IPS DF 4.7 (cell line): Measurements from ENCODE around the gene LRRC25.

Experiments used
- DNase-seq: peaks from one replicate; pipeline ENCODE4 v3.0.0-alpha.2; 2013; ENCODE audit warnings: low spot score; ENCODE audit errors: extremely low read depth

LRRC25 gene

DNA sequence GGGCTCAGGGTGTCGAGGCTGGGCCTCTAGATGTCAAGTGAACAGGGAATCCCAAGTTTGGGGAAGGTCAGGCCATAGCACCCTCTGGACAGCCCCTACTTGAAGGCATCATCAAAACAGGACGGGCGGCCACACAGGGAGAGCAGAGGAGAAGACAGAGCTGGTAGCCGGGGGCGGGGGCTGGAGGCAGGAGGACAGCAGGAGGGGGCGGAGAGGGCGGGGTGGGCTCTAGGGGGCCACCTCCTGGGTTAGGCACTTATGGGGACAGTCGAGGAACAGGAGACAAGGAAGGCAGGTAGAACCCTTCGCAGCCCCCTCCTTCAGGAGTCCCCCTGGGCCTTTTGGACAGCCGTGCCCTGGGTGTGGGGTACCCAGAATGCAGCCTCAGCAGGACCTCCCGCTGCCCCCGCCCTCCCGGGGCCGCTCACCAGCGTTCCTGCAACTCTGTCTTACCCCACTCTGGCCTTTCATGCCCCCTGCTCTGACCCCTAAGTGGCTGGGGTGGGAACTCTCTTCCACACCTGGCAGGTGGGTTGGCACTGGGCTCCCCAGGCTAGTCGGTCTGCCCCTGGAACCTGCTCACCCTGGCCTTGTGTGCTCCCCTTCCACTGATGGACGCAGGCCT lies 27.6 kb upstream of the LRRC25 start:
- DNase-seq = no peak

DNA sequence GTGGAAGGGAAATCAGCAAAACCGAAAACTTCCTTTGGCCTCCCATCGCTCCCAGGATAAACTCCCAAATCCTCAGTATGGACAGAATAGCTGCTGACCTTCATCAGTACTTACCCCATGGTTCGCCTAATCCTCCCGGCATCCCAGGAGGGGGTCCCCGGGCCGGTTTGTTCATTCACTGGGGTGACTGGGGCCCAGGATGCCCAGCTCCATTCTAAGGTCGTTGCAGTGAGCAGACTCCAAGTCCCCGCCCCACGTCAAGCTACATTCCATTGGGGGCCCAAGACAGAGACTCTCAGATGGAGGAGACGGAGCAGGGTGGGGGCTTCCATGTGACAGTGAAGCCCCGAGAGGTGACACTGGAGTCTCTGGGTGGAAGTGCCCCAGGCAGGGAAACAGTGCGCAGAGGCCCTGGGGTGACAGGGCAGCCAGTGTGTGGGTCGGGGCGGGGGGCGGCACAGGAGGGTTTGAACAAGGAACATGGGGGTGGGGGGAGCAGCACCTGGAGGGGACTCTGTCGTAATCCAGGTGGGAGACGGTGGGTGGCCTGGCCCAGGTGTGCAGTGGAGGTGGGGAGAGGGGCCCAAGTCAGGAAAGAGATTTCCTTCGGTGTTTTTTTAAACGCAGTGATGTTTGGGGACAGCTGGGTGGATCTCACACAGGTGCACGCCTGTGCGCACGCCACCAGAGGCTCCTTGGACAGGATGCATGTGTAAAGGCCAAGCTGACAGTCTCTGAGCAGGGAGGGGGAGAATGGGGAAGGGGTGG lies 26.9 kb upstream of the LRRC25 start:
- DNase-seq = no peak

DNA sequence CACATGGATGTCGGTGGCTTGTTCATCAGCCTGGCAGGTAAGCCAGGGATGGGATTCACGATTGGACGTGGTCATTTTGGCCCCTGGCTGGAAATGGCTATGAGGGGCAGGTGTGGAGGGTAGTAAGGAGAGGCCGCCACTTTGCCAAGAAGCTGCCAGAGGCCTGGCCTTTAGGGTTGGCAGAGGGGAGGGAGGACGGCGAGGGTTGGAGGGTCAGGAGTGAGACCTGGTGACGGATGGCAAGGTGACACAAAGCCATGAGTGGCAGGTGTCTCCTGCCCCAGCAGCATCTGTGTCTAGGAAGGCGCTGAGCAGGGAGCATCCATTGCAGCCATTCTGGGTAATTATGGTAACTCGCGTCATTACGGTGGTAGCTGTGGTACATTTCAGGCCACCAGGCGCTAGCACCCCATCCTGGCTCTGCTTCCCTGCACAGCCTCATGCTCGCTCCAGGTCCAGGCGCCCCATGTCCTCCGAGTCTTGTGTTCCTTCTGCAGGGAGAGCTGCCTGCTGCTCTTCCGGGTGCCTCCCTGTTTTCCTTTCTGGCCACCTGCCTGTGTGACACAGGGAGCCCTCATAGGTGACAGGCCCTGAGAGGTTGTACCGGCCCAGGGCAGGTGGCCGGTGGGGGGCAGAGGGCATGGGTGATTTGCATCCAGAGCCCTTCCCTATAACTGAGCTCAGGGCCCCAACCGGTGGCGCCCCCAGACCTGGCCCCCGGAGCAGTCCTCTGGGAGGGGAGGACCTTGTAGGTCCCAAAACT lies 26.0 kb upstream of the LRRC25 start:
- DNase-seq = no peak

DNA sequence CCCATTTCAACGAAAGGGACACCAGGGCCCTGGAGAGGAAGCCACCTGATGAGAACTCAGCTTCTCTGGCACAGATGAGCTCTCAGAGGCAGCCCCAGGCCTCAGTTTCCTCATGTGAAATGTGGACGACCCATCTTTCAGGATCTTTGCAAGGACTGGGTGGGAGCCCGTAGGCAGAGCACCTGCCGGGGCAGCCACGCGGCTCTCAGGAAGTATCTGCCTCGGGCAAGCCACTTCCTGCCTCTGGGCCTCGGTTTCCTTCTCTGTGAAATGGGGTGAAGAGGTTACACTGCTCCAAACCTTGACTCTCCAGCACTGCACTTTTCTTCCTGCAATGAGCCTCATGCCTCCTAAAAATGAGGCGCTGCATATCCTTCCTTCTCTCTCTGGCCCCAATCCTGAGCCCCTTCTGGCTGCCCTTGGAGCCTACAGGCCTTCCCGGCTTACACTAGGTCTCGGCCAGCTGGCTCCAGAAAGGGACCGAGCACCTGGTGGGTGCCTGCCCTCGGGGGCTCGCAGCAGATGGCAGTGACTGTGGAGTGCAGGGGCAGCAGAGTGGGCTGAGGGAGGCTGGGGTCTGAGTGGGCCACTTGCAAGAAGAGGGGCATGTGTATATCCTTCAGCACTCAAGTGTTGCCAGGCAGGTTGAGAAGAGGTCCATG lies 25.2 kb upstream of the LRRC25 start:
- DNase-seq = no peak

DNA sequence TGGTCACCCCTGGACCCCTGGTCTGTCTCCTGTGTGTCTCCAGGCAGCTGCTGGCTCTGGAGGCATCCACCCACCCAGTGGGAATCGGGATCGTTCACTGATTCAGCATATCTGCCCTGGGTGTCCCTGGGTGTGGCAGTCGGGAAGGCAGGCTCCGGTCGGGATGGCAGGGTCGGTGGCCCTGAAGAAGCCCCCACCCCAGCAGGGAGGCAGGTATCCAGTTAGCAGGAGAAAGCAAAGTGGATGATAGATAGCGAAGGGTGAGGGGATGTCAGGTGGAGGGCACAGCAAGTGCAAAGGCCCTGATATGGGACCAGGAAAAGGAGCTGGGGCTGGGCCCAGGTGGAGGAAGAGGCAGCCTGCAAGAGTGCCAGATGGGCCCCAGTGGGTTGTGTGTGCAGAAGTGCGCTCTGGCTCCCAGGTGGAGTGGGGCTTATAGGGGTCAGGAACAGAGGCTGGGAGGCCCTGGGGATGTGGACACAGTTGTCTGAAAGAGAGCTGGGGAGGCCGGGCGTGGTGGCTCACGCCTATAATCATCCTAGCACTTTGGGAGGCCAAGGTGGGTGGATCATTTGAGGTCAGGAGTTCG lies 24.0 kb upstream of the LRRC25 start:
- no peak for DNase-seq

DNA sequence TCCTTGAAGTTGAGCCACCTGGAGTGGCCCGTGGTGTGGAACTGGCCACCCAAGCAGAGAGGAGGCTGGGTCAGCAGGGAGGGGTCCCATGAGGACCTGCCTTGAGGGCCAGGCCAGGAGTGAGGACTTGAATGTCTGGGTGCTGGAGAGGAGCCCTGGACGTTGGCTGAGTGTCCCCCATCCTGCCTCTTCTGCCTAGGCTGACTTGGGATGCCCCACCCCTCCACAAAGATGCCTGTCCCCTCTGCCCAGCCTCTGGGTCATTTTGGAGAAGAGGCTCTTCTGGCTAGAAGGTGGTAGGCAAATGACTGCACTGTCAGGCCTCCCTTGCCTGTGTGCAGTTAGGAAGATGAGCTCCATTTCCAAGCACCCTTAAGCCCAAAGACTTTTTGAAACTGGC lies 23.5 kb upstream of the LRRC25 start:
- DNase-seq = no peak

DNA sequence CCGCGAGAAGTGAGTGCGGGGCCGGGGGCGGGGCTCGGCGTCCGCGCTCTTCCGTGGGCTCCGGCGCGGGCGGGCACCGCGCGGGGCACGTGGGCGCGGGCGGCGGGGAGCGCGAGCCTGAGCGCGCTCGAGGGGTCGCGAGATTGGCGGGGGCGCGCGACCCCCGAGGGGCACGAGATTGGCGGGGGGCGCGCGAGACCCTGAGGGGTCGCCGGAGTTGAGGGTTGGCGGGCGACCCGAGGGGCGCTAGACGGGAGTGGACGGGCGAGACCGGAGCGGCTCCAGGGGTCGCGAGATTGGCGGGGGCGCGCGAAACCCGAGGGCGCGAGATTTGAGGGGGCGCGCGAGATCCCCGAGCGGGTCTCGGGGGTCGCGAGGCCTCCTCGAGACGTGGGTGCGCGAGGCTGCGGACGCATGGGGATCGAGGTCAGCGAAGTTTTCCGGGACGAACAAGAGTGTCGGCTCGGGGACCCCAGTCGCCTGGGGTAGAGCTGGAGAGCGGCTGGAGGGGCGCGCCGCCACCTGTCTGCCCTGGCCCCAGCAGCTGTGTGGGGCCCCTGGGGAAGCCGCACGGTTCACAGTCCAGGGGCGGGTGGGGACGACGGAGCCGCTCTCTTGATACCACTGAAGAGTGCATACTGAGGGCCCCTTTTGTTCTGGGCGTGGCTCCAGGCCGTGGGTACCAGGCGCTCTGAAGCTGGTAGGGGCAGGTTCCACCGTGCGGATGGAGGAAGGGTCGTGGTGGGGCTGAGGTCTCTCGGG lies 22.5 kb upstream of the LRRC25 start:
- DNase-seq = no peak

DNA sequence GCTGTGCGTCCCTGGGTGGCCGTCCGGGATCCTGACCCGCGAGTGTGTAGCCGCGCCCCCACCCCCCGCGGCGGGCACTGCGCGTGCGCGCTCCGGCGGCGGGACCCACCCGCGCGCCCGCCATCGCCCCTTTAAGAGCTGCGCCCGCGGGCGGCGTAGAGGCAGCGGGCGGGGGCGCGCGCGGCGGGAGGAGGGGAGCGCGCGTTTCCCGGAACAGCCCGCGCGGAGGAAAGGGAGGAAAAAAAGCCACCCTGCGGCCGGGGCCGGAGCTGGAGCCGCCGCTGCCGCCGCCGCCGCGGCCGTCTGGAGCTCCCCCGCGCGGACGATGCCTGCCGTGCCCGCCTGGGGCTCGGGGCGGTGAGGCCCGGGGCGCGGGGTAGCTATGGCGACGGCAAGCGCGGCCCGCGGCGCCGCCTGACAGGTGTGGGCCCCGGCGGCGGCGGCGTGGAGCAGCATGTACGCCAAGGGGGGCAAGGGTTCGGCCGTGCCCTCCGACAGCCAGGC lies 21.8 kb upstream of the LRRC25 start, which contains the start of gene SSBP4:
TSS of gene SSBP4 (plus strand) at position 204 of the 504 bp plus-strand sequence. CDS start at position 455, 251 bp downstream.
- DNase-seq = no peak

DNA sequence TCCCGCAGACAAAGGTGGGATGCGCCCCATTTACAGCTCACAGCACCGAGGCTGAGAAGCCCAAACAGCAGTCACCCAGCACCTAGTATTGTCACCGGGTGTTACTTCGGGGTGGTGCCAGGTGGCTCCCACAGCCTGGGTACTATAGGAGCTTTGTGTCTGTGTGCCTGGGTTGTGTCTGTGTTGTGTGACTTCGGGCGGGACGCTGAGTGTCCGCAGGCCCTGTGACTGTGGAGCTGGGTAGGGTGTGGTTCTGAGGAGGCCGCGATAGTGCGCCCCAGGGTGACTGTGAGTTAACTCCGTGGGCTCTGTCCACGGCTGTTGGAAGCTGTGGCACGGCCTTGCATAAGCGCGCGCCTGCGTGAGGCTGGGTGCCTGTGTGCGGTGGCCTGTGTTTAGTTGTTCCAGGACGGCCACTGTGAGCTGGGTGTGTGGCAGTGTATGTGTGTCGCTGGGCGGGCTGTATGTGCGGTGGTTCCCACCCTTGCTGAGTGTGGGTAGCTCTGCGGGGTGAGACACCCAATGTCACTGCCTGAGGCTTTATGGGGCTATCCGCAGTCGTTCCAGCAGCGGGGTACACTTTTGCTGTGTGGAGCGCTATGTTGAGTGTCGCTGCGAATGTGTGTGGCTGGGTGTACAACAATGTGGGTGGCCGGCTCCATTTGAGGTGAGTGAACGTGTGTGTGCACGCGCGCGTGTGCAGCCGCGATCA lies 21.2 kb upstream of the LRRC25 start:
- no peak for DNase-seq

DNA sequence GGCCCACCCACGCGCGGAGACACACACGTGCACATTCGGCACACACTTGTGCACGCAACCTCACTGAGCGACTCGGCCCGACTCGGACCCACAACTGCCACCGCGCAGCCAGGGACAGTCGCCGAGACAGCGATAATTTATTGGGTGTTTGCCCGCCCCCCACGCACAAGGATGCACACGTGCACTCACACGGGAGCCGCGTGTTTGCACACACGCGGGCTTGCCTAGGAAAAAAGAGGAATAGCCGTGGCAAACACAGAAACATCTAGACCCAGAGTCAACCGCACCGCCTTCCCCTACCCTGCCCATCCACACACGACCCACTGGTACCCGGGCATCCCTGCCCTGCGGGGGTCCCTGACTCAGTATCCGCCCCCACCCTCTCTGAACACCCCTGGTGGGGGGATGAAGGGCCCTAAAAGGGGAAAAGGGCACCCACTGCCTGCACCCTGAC lies 20.6 kb upstream of the LRRC25 start:
- no peak for DNase-seq

DNA sequence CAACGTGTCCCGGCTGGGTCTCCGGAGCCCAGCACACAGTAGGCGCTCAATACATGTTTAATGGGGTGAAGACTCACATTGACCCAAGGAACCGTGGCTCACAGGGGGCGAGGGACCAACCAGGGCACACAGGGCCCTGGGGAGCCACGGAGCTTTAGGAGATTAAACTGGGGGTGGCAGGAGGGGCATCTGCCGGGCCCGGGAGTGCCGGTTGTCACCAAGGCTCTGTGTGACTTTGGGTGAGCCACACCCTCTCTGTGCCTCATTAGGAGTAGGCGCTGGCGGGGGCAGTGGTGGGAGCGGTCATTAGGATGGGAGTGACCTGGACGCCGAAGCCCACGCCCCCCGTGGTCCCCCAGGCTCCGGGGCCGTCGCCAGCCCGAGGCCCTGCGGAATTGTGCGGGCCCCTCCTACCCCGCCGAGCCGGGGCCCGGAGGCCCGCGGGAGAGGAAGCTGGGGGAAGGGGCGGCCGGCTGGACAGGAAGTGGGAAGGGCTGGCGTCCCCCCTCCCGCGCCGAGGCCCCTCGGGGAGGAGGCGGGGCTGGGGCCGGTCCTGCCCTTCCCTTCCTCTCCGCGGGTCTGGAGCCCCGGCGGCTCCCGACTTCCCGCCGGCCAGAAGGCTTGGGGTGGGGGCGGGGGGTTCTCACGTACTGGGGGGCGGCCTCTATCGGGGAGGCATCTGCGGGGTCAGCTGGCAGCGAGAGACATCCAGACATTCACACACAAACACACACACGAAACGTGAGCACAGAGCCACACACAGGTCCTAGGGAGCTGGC lies 20.0 kb upstream of the LRRC25 start:
- no peak for DNase-seq

DNA sequence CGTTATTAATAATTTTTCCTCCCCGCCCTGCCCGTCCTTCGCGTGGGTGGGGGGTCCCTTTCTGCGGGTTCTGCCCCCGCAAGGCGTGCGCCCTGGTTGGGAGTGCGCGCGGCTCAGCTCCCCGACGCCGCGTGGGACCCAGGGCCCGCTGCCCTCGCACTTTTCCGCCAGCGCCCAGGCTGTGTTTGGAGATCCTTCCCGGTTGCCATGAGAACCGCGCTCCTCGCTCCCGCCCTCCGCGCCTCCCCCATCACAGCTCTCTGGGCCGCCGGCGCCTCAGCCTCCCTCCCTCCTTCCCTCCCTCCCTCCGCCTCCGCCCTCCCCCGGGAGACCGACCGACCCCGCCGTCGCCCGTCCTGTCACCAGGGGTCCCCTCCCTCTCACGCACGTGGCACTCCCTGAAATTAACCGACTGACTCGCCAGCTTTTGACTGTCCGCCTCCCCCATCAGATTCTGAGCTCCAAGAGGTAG lies 19.4 kb upstream of the LRRC25 start:
- no peak for DNase-seq

DNA sequence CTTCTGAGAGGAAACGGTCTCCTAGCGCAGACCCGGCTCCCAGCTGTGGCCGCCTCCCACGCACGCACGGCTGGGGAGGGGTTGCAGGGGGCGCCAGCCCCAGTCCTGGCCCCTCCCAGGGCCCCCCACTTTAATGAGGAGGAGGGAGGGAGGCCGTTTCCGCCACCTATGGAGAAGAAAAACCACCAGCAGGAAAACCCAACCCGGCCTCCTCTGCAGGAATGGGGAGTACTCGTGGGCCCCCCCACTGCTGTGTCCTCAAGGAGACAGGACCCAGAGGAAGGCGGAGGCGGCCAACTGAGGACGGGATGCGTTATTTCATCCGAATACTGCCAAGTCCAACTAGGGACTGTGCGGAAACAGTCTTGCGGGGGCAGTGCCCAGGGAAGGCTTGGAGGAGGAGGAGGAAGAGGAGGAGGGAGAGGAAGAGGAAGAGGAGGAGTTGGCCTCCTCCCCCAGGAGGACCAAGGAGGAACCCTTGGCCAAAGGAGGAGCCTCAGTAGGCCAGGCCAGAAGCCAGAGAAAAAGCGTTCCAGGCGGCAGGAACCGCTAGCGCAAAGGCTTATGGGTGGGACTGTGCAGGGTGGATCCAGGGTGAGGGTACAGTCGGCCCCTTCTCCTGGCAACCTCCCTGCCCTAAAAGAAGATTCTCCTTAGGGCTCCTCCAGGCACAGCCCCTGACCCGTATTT lies 17.9 kb upstream of the LRRC25 start:
- DNase-seq = no peak

DNA sequence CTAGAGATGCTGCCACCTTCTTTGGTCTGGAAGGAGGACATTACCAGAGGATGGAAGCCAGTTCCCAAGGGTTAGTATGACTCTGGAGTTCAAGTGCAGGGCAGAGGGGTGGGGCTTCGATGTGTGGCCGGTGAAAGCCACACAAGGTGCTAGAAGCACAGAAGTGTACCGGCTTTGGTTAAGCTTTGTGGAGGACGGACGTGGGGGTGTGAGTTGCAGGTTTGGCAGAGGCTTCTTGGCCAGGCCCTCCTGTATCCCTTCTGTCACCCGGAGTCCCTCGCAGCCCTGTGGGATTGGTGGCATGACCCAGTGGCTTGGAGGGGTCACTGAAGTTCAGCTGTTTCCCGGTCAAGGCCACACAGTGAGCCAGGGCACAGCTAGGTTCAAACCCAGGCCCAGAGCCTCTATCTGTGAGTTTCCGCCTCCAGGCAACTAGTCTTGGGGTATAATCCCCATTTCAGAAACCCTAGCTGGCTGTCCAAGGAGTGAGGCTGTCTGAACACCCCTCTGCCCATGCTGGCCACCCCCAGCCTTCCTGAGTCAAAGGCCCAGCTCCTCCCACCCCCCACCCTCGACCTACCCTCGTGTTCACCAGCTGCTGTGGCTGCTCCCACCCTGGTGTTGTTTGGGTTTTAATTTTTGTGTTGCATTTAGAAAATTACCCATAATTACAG lies 17.2 kb upstream of the LRRC25 start:
- DNase-seq = no peak

DNA sequence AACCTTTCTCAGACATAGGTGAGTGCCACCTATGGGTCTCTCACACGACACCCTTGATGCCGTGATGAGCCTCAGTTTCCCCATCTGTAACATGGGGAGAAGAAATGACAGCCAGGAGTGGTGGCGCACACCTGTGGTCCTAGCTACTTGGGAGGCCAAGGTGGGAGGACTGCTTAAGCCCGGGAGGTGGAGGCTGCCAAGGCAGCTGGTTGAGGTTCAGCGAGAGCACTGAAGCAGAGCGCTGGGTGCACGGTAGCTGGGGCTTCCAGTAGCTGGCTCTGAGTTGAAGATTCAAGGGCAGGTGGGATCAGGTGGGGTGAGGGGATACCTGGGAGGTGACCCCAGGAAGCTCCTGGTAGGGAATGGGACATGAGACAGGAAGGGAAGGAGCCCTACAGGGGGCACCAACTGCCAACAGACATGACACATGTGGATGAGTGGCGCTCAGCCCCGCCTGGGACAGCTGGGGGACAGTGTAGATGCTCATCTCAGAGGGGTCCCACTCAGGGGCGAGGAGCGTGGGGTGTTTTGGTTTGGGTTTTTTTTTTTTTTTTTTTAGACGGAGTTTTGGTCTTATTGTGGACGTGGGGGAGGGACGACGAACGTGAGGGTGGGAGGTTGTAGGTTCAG lies 15.3 kb upstream of the LRRC25 start:
- DNase-seq = no peak

DNA sequence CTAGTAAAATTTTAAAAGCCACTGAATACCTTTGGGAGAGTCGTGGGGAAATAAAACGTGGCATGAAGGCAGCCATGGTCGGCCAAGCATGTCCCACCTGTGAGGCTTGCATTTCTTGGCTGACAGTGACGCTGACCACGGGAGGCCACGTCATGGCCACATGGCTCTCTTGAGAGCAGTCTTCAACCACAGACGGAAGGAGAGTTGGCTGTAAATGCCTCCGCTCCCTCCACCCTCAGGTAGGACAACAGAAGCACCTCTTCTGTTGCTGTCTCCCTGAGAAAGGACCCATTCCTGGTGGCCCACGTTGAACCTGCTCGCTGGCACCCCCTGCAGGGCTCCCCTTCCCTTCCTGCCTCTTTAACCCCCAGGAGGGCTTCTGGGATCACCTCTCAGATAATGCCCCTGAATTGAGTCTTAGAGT lies 10.6 kb upstream of the LRRC25 start:
- DNase-seq = no peak

DNA sequence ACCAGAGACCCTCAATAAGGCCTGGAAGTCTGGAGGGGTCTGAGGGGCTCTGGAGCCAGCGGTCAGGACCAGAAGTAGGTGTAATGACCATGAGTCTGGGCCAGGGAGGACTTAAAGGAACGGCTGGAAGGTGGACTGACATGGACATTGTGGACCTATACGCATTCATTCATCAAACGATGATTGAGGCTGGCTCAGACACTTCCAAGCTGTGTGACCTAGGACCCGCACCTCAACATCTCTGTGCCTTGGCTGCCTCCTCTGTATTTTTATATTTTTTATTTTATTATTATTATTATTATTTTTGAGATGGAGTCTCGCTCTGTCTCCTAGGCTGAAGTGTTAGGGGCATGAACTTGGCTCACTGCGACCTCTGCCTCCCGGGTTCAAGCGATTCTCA lies 9.3 kb upstream of the LRRC25 start:
- no peak for DNase-seq
